Stimulated activated CD4-positive, alpha-beta T cell treated with anti-CD3 and anti-CD28 coated beads, Interleukin-4, amount 100 ng/mL, for 24 hours (primary cell): ENCODE results near the gene VAV2.

ENCODE experiments used
- DNase-seq: peaks from one replicate; pipeline ENCODE4 v3.0.0-alpha.2; 2020

VAV2 gene

GRCh38 chr9:133991964-133992779 lies at the start of gene VAV2:
VAV2 (minus strand) TSS chr9:133992324; CDS start chr9:133992278, 46 bp downstream.
- DNase-seq, result peak; percentile 19

- no peak for DNase-seq
Measured at GRCh38 chr9:134041649-134041962, 49.5 kb upstream of the VAV2 start.

- DNase-seq, result no peak
Measured at GRCh38 chr9:134040781-134041648, 48.9 kb upstream of the VAV2 start.

GRCh38 chr9:134040176-134040565 lies 48.0 kb upstream of the VAV2 start:
- no peak for DNase-seq

GRCh38 chr9:134039386-134040175 lies 47.5 kb upstream of the VAV2 start:
- no peak for DNase-seq

GRCh38 chr9:134037641-134038040 lies 45.5 kb upstream of the VAV2 start:
- DNase-seq, result no peak

GRCh38 chr9:134036130-134036529 lies 44.0 kb upstream of the VAV2 start:
- no peak for DNase-seq

GRCh38 chr9:134035041-134036039 lies 43.2 kb upstream of the VAV2 start:
- DNase-seq, result no peak

- no peak for DNase-seq
Measured at GRCh38 chr9:134034215-134035040, 42.3 kb upstream of the VAV2 start.

- DNase-seq, result no peak
Measured at GRCh38 chr9:134033516-134034214, 41.5 kb upstream of the VAV2 start.

GRCh38 chr9:134032456-134033222 lies 40.5 kb upstream of the VAV2 start:
- DNase-seq, result no peak

- DNase-seq, result no peak
Measured at GRCh38 chr9:134031783-134032182, 39.7 kb upstream of the VAV2 start.

GRCh38 chr9:134030821-134031470 lies 38.8 kb upstream of the VAV2 start:
- DNase-seq, result no peak

- DNase-seq, result no peak
Measured at GRCh38 chr9:134029248-134030226, 37.4 kb upstream of the VAV2 start.

- no peak for DNase-seq
Measured at GRCh38 chr9:134028575-134029247, 36.6 kb upstream of the VAV2 start.

- DNase-seq, result no peak
Measured at GRCh38 chr9:134028076-134028475, 36.0 kb upstream of the VAV2 start.

- no peak for DNase-seq
Measured at GRCh38 chr9:134027561-134027960, 35.4 kb upstream of the VAV2 start.
